Fibroblast of lung (primary cell): ENCODE results near the gene FOXK2.

Experiments
- CTCF ChIP-seq, 2 donors: IDR thresholded peaks in 1 of 2; conservative IDR thresholded peaks in 1 of 2; 1 replicate in 1 of 2; 2 replicates in 1 of 2; pipeline ENCODE4 v1.5.1; 2011 to 2012; ENCODE audit warnings: low read length in 2 of 2, control low read depth in 1 of 2, inconsistent platforms in 1 of 2, low read depth in 1 of 2, mild to moderate bottlenecking in 1 of 2
- EZH2 ChIP-seq: IDR thresholded peaks from 2 replicates; pipeline ENCODE4 v1.5.1; 2012; ENCODE audit warnings: low read length, control low read depth, mild to moderate bottlenecking; ENCODE audit errors: missing control alignments

GRCh38 chr17:82645516-82645915 lies 126.0 kb downstream of the FOXK2 start:
- TF ChIP-seq CTCF (conservative IDR thresholded peaks at IDR 0.05 in 1 of 2, IDR thresholded peaks at IDR 0.05 in 1 of 2; ENCODE audit: low read depth in 1 of 2, low read length in 2 of 2) (no peak), EZH2 (no peak)
